CD14-positive monocyte (primary cell): ENCODE measurements around the gene ZSCAN20. TPM values are rescaled to one million over a fixed set of nuclear protein-coding genes. Genes with fewer than 3 reads are reported as not detected.

Experiments
- DNase-seq, 3 donors: peaks; one replicate each; pipeline ENCODE4 v3.0.0-alpha.2; 2011 to 2022
- H2AFZ ChIP-seq: 2 replicates; pipeline ENCODE4 v1.6.0; 2012; ENCODE audit warnings: mild to moderate bottlenecking, low read depth, low read length, inconsistent platforms; ENCODE audit not compliant: insufficient read depth, poor library complexity, severe bottlenecking
- H3K27ac ChIP-seq, 2 donors: 1 replicate in 1 of 2; 2 replicates in 1 of 2; pipeline ENCODE4 v1.5.1; 2012 to 2013; ENCODE audit warnings: low read length in 2 of 2, control low read depth in 1 of 2, inconsistent platforms in 1 of 2, low read depth in 1 of 2, mild to moderate bottlenecking in 1 of 2
- H3K27me3 ChIP-seq, 2 donors: one replicate each; pipeline versions ENCODE4 v1.6.0 to v1.6.1; 2011 to 2013; ENCODE audit warnings: low read length in 2 of 2; ENCODE audit not compliant: control insufficient read depth in 2 of 2, insufficient read depth in 2 of 2
- H3K36me3 ChIP-seq, 2 donors: replicated peaks in 1 of 2; 1 replicate in 1 of 2; 2 replicates in 1 of 2; pipeline versions ENCODE4 v1.5.1 to v1.6.1; 2012 to 2013; ENCODE audit warnings: low read length in 2 of 2, control low read depth in 1 of 2, inconsistent platforms in 1 of 2, mild to moderate bottlenecking in 1 of 2; ENCODE audit not compliant: insufficient read depth in 2 of 2, control insufficient read depth in 1 of 2
- H3K4me1 ChIP-seq, 2 donors: 1 replicate in 1 of 2; 2 replicates in 1 of 2; pipeline versions ENCODE4 v1.5.1 to v1.6.1; 2012 to 2013; ENCODE audit warnings: low read length in 2 of 2, control low read depth in 1 of 2, inconsistent platforms in 1 of 2, mild to moderate bottlenecking in 1 of 2, moderate library complexity in 1 of 2; ENCODE audit not compliant: insufficient read depth in 2 of 2, control insufficient read depth in 1 of 2
- H3K4me2 ChIP-seq: replicated peaks from 2 replicates; pipeline ENCODE3; 2012; ENCODE audit warnings: low read length, moderate library complexity, mild to moderate bottlenecking; ENCODE audit not compliant: poor library complexity, severe bottlenecking; ENCODE audit errors: extremely low read depth
- H3K4me3 ChIP-seq, 3 experiments: fragments of 200-600 bp in 1 of 3; sonication (generic) in 1 of 3; replicated peaks in 1 of 3; 1 replicate in 2 of 3; 2 replicates in 1 of 3; pipeline ENCODE4 v1.5.1; 2011 to 2013; ENCODE audit warnings: low read length in 3 of 3, mild to moderate bottlenecking in 3 of 3, control low read depth in 2 of 3, low read depth in 2 of 3, inconsistent platforms in 1 of 3, moderate library complexity in 1 of 3
- H3K79me2 ChIP-seq: 2 replicates; pipeline ENCODE4 v1.6.0; 2012; ENCODE audit warnings: mild to moderate bottlenecking, control low read depth, inconsistent platforms, low read length, moderate library complexity; ENCODE audit not compliant: insufficient read depth
- H3K9ac ChIP-seq: 2 replicates; pipeline ENCODE4 v1.6.0; 2017; ENCODE audit warnings: low read length, mild to moderate bottlenecking; ENCODE audit not compliant: insufficient read depth, poor library complexity, severe bottlenecking
- H3K9me3 ChIP-seq, 2 donors: replicated peaks in 1 of 2; 1 replicate in 1 of 2; 2 replicates in 1 of 2; pipeline versions ENCODE4 v1.5.1 to v1.6.1; 2012 to 2013; ENCODE audit warnings: low read length in 2 of 2, control low read depth in 1 of 2; ENCODE audit not compliant: control insufficient read depth in 1 of 2, insufficient read depth in 1 of 2
- H4K20me1 ChIP-seq: 2 replicates; pipeline ENCODE4 v1.6.0; 2012; ENCODE audit warnings: mild to moderate bottlenecking, low read length, control low read depth, moderate library complexity; ENCODE audit not compliant: insufficient read depth
- H3K27ac Mint-ChIP-seq, 7 donors: one replicate each; pipeline ENCODE4 v1.8.0; 2020; ENCODE audit warnings: mild to moderate bottlenecking in 7 of 7, mixed read lengths in 7 of 7, moderate library complexity in 6 of 7, inconsistent platforms in 2 of 7
- H3K27me3 Mint-ChIP-seq, 3 donors: one replicate each; pipeline ENCODE4 v1.8.0; 2021 to 2022; ENCODE audit warnings: low read depth in 3 of 3, mild to moderate bottlenecking in 3 of 3, mixed read lengths in 3 of 3, moderate library complexity in 3 of 3, inconsistent platforms in 1 of 3
- H3K36me3 Mint-ChIP-seq, 2 donors: one replicate each; pipeline ENCODE4 v1.8.0; 2020; ENCODE audit warnings: mixed read lengths in 2 of 2, inconsistent platforms in 1 of 2, mild to moderate bottlenecking in 1 of 2
- H3K4me1 Mint-ChIP-seq: one replicate; pipeline ENCODE4 v1.8.0; 2020; ENCODE audit warnings: mild to moderate bottlenecking, mixed read lengths
- H3K4me3 Mint-ChIP-seq, 2 donors: one replicate each; pipeline ENCODE4 v1.8.0; 2020; ENCODE audit warnings: mild to moderate bottlenecking in 2 of 2, mixed read lengths in 2 of 2, moderate library complexity in 1 of 2
- H3K9me3 Mint-ChIP-seq, 7 donors: one replicate each; pipeline ENCODE4 v1.8.0; 2020 to 2022; ENCODE audit warnings: mixed read lengths in 7 of 7, mild to moderate bottlenecking in 6 of 7, moderate library complexity in 6 of 7, inconsistent platforms in 2 of 7
- CTCF ChIP-seq: fragments of 200-600 bp; IDR thresholded peaks from one replicate; pipeline ENCODE4 v1.8.0; 2022; ENCODE audit warnings: antibody characterized with exemption, mild to moderate bottlenecking
- WGBS: methylation state at CpG from one replicate; pipeline ENCODE4 v1.1.5; 2013; ENCODE audit warnings: missing lambda C conversion rate; ENCODE audit not compliant: insufficient coverage; 5-methylcytosine and 5-hydroxymethylcytosine counted together
- intact Hi-C, 2 donors: fragments of 100-400 bp; cut with micrococcal nuclease; formaldehyde crosslinking; loops; one replicate each; pipeline versions ENCODE4 v1.15.0 to v1.15.1; 2023
- polyA plus RNA-seq, 3 donors: library from polyadenylated mRNA; depleted of rRNA in 1 of 3; unstranded in 2 of 3; stranded (reverse) in 1 of 3; fragments of 300-500 nt in 2 of 3; fragments of >200 nt in 1 of 3; fragmentation: Illumina TruSeq in 2 of 3; gene quantifications; 1 replicate in 2 of 3; 2 replicates in 1 of 3; pipeline ENCODE4 v1.2.3, GENCODE V29; 2012 to 2021

Gene ZSCAN20
- polyA plus RNA-seq, 3 donors = 0.29 to 0.51 (median 0.29) TPM

GRCh38 chr1:33541966-33542365 lies 69.5 kb downstream of the ZSCAN20 start:
- Mint-ChIP-seq H3K9me3 (peaks cover 0 to 12% (median 3%) of the 10 kb centered on the region in 7 donors), H3K4me3 (no peak overlapping the region), H3K36me3 (no peaks in the 10 kb centered on the region), H3K4me1 (no peaks in the 10 kb centered on the region), H3K27me3 (peaks cover 0 to 5% (median 5%) of the 10 kb centered on the region in 3 donors), H3K27ac (peak overlapping the region in 1 of 7 donors; percentile 46)
- DNase-seq = no peak
- no peaks in the 10 kb centered on the region for H3K36me3 ChIP-seq
- H3K9me3 ChIP-seq = no peaks in the 10 kb centered on the region
- no peak overlapping the region for H3K4me3 ChIP-seq
- no peaks in the 10 kb centered on the region for H3K27me3 ChIP-seq
- no peaks in the 10 kb centered on the region for H3K79me2 ChIP-seq
- H3K27ac ChIP-seq = no peak overlapping the region
- no peak overlapping the region for H2AFZ ChIP-seq
- H3K4me2 ChIP-seq = no peak overlapping the region
- TF ChIP-seq CTCF = no peak
- H4K20me1 ChIP-seq = no peaks in the 10 kb centered on the region
- no peaks in the 10 kb centered on the region for H3K4me1 ChIP-seq
- H3K9ac ChIP-seq = no peak overlapping the region
- 94% methylated on average over 4 of the region's 6 CpGs for WGBS
- intact Hi-C loops = no loop called here

Other genes starting within 250 kb of the ZSCAN20 start
- 10 to 100 TPM; 11.4 to 18.9 (median 13.5) TPM for gene ZNF362, start 216.2 kb upstream of the ZSCAN20 start, polyA plus RNA-seq
- gene A3GALT2, start 151.5 kb upstream of the ZSCAN20 start, polyA plus RNA-seq = not detected
- gene PHC2, start 41.5 kb upstream of the ZSCAN20 start, polyA plus RNA-seq = 10 to 100 TPM; 18.9 to 85.3 (median 53.1) TPM